ENCODE results near the gene SERHL2.
A peak's percentile ranks its signal among the peaks of the same experiment; 100 is the strongest.
"Not testable (repeated sequence)": the region's sequence is repeated elsewhere in the genome, so short reads cannot be mapped to it uniquely, and the experiment has no call there.

The SERHL2 gene

GRCh38 chr22:42607641-42608040 is 53.9 kb downstream of the SERHL2 start:
- not testable (repeated sequence) for DNase-seq (ENCODE audit: low read depth)

GRCh38 chr22:42608136-42608822 is 54.5 kb downstream of the SERHL2 start:
- no peak for DNase-seq (ENCODE audit: low read depth)

- no peak for DNase-seq (ENCODE audit: low read depth)
Measured at GRCh38 chr22:42608823-42609361, 55.1 kb downstream of the SERHL2 start.

- DNase-seq (ENCODE audit: low read depth), result no peak
Measured at GRCh38 chr22:42610186-42610585, 56.4 kb downstream of the SERHL2 start.

- no peak for DNase-seq (ENCODE audit: low read depth)
Measured at GRCh38 chr22:42611051-42611450, 57.3 kb downstream of the SERHL2 start.

GRCh38 chr22:42612336-42612735 is 58.6 kb downstream of the SERHL2 start:
- DNase-seq (ENCODE audit: low read depth), result no peak

GRCh38 chr22:42613872-42614301 is 60.1 kb downstream of the SERHL2 start:
- no peak for DNase-seq (ENCODE audit: low read depth)

GRCh38 chr22:42614312-42615091 is 60.7 kb downstream of the SERHL2 start, which contains the start of gene POLDIP3:
Gene POLDIP3, minus strand, starts transcription at chr22:42614883. Its CDS starts 26 bp downstream, at chr22:42614857.
- peak; percentile 96 for DNase-seq (ENCODE audit: low read depth)

GRCh38 chr22:42615092-42615859 is 61.5 kb downstream of the SERHL2 start:
- peak; percentile 98 for DNase-seq (ENCODE audit: low read depth)

GRCh38 chr22:42615860-42616175 is 62.1 kb downstream of the SERHL2 start:
- DNase-seq (ENCODE audit: low read depth), result not testable (repeated sequence)

GRCh38 chr22:42617155-42617983 is 63.6 kb downstream of the SERHL2 start:
- DNase-seq (ENCODE audit: low read depth), result no peak

- no peak for DNase-seq (ENCODE audit: low read depth)
Measured at GRCh38 chr22:42619261-42620063, 65.7 kb downstream of the SERHL2 start.

GRCh38 chr22:42620084-42620483 is 66.3 kb downstream of the SERHL2 start:
- no peak for DNase-seq (ENCODE audit: low read depth)

- peak; percentile 66 for DNase-seq (ENCODE audit: low read depth)
Measured at GRCh38 chr22:42621505-42622002, 67.8 kb downstream of the SERHL2 start.

- no peak for DNase-seq (ENCODE audit: low read depth)
Measured at GRCh38 chr22:42622061-42622710, 68.4 kb downstream of the SERHL2 start.

GRCh38 chr22:42623301-42623751 is 69.6 kb downstream of the SERHL2 start:
- DNase-seq (ENCODE audit: low read depth), result no peak
